Ectodermal cell (in vitro differentiated cells): ENCODE measurements around the gene GALNT10.

Experiments used
- H3K27ac ChIP-seq: 2 replicates; pipeline ENCODE4 v1.7.0; 2013; ENCODE audit warnings: mild to moderate bottlenecking, low read depth, low read length; ENCODE audit not compliant: insufficient read depth, poor library complexity, severe bottlenecking
- H3K27me3 ChIP-seq: 2 replicates; pipeline ENCODE4 v1.7.0; 2013; ENCODE audit warnings: mild to moderate bottlenecking, low read length; ENCODE audit not compliant: insufficient read depth, control insufficient read depth, poor library complexity, severe bottlenecking
- H3K36me3 ChIP-seq: one replicate; pipeline ENCODE4 v1.7.0; 2013; ENCODE audit warnings: low read length; ENCODE audit not compliant: control insufficient read depth, insufficient read depth
- H3K4me1 ChIP-seq: one replicate; pipeline ENCODE4 v1.7.0; 2013; ENCODE audit warnings: low read length; ENCODE audit not compliant: control insufficient read depth, insufficient read depth
- H3K4me3 ChIP-seq: 2 replicates; pipeline ENCODE4 v1.7.0; 2013; ENCODE audit warnings: low read depth, low read length, control low read depth; ENCODE audit not compliant: insufficient read depth
- H3K9me3 ChIP-seq: 2 replicates; pipeline ENCODE4 v1.7.0; 2013; ENCODE audit warnings: mild to moderate bottlenecking, low read length, moderate library complexity; ENCODE audit not compliant: control insufficient read depth
- WGBS, 2 experiments: methylation state at CpG; one replicate each; pipeline ENCODE4 v1.1.7; 2013; ENCODE audit warnings: missing lambda C conversion rate in 2 of 2; 5-methylcytosine and 5-hydroxymethylcytosine counted together

GALNT10 gene

GRCh38 chr5:154262342-154262741 is 71.8 kb downstream of the GALNT10 start:
- Histone ChIP-seq H3K27ac (no peak overlapping the region), H3K4me3 (no peak overlapping the region), H3K36me3 (no peaks in the 10 kb centered on the region), H3K9me3 (no peaks in the 10 kb centered on the region), H3K27me3 (no peaks in the 10 kb centered on the region), H3K4me1 (peaks cover 38% of the 10 kb centered on the region)
- WGBS, 2 experiments: 82 to 95% methylated on average over 2 of the region's 2 CpGs

- Histone ChIP-seq H3K27ac (no peak overlapping the region), H3K4me3 (no peak overlapping the region), H3K27me3 (no peaks in the 10 kb centered on the region), H3K36me3 (no peaks in the 10 kb centered on the region), H3K9me3 (no peaks in the 10 kb centered on the region), H3K4me1 (peaks cover 32% of the 10 kb centered on the region)
- 94 to 95% methylated on average over 3 to 5 of the region's 5 CpGs for WGBS, 2 experiments
Observed at GRCh38 chr5:154264549-154265196, 74.1 kb downstream of the GALNT10 start.

- 93 to 96% methylated on average over 2 of the region's 2 CpGs for WGBS, 2 experiments
- no peak overlapping the region for H3K27ac ChIP-seq
- no peaks in the 10 kb centered on the region for H3K36me3 ChIP-seq
- no peaks in the 10 kb centered on the region for H3K27me3 ChIP-seq
- no peaks in the 10 kb centered on the region for H3K9me3 ChIP-seq
- H3K4me3 ChIP-seq: no peak overlapping the region
- H3K4me1 ChIP-seq: peaks cover 26% of the 10 kb centered on the region
Observed at GRCh38 chr5:154265197-154265773, 74.8 kb downstream of the GALNT10 start.

GRCh38 chr5:154267516-154267915 is 77.0 kb downstream of the GALNT10 start:
- no peaks in the 10 kb centered on the region for H3K36me3 ChIP-seq
- H3K9me3 ChIP-seq: no peaks in the 10 kb centered on the region
- H3K4me1 ChIP-seq: peaks cover 16% of the 10 kb centered on the region
- no peaks in the 10 kb centered on the region for H3K27me3 ChIP-seq
- H3K4me3 ChIP-seq: no peak overlapping the region
- no peak overlapping the region for H3K27ac ChIP-seq

- 94 to 95% methylated on average over 3 of the region's 3 CpGs for WGBS, 2 experiments
- H3K36me3 ChIP-seq: no peaks in the 10 kb centered on the region
- H3K9me3 ChIP-seq: no peaks in the 10 kb centered on the region
- no peak overlapping the region for H3K27ac ChIP-seq
- peaks cover 16% of the 10 kb centered on the region for H3K4me1 ChIP-seq
- H3K4me3 ChIP-seq: no peak overlapping the region
- H3K27me3 ChIP-seq: no peaks in the 10 kb centered on the region
Observed at GRCh38 chr5:154268073-154268472, 77.5 kb downstream of the GALNT10 start.

GRCh38 chr5:154269414-154269813 is 78.9 kb downstream of the GALNT10 start:
- Histone ChIP-seq H3K36me3 (no peaks in the 10 kb centered on the region), H3K4me1 (peaks cover 14% of the 10 kb centered on the region), H3K27me3 (no peaks in the 10 kb centered on the region), H3K9me3 (no peaks in the 10 kb centered on the region), H3K27ac (no peak overlapping the region), H3K4me3 (no peak overlapping the region)
- WGBS, 2 experiments: 94 to 95% methylated on average over 3 of the region's 3 CpGs

GRCh38 chr5:154271466-154271865 is 80.9 kb downstream of the GALNT10 start:
- Histone ChIP-seq H3K4me1 (peaks cover 7% of the 10 kb centered on the region), H3K36me3 (no peaks in the 10 kb centered on the region), H3K27me3 (no peaks in the 10 kb centered on the region), H3K27ac (no peak overlapping the region), H3K9me3 (no peaks in the 10 kb centered on the region), H3K4me3 (no peak overlapping the region)
- 87 to 94% methylated on average over 1 of the region's 1 CpG for WGBS, 2 experiments

GRCh38 chr5:154271936-154272514 is 81.5 kb downstream of the GALNT10 start:
- Histone ChIP-seq H3K4me3 (no peak overlapping the region), H3K27ac (no peak overlapping the region), H3K27me3 (no peaks in the 10 kb centered on the region), H3K36me3 (no peaks in the 10 kb centered on the region), H3K9me3 (no peaks in the 10 kb centered on the region), H3K4me1 (peaks cover 7% of the 10 kb centered on the region)
- 95% methylated on average over 6 of the region's 6 CpGs for WGBS, 2 experiments

GRCh38 chr5:154273028-154273617 is 82.6 kb downstream of the GALNT10 start:
- H3K4me3 ChIP-seq: no peak overlapping the region
- no peaks in the 10 kb centered on the region for H3K4me1 ChIP-seq
- 63 to 64% methylated on average over 3 of the region's 3 CpGs for WGBS, 2 experiments

GRCh38 chr5:154273963-154274827 is 83.7 kb downstream of the GALNT10 start:
- H3K27ac ChIP-seq: no peak overlapping the region
- no peaks in the 10 kb centered on the region for H3K9me3 ChIP-seq
- H3K27me3 ChIP-seq: no peaks in the 10 kb centered on the region
- H3K36me3 ChIP-seq: no peaks in the 10 kb centered on the region
- no peak overlapping the region for H3K4me3 ChIP-seq
- 88 to 95% methylated on average over 2 of the region's 2 CpGs for WGBS, 2 experiments
- H3K4me1 ChIP-seq: no peaks in the 10 kb centered on the region

More at GRCh38 chr5:154273028-154273617, 82.6 kb downstream of the GALNT10 start:
- no peaks in the 10 kb centered on the region for H3K36me3 ChIP-seq
- H3K27ac ChIP-seq: no peak overlapping the region
- no peaks in the 10 kb centered on the region for H3K27me3 ChIP-seq
- H3K9me3 ChIP-seq: no peaks in the 10 kb centered on the region
